Dedifferentiated amniotic fluid mesenchymal stem cell (primary cell): Measurements from ENCODE around the gene CEP95.

Experiments used
- DNase-seq: peaks from one replicate; pipeline ENCODE4 v3.0.0-alpha.2; 2016; ENCODE audit errors: extremely low spot score

CEP95 gene

DNA sequence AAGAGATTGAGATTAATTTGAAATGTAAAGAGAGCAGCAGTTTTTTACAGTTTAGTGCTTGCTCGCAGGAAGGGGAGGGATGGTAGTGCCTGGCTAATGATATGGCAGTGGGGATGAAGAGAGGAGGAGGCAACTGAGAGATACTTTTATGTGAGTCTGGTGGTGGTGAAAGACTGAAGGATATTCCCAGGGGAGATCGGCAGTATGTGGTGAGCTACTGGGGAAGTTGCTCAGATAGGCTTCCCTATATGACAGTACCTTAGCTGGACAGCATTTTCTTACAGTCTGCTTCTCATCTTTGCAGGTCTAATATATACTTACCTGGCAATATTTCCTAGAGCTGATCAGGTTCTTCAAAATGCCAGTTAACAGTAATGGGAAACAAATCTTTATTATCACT is 8.6 kb downstream of the CEP95 start:
- no peak for DNase-seq

GRCh38 chr17:64515829-64516228 is 9.1 kb downstream of the CEP95 start:
- DNase-seq, result no peak

GRCh38 chr17:64519601-64520000 is 12.8 kb downstream of the CEP95 start:
- DNase-seq, result no peak

DNA sequence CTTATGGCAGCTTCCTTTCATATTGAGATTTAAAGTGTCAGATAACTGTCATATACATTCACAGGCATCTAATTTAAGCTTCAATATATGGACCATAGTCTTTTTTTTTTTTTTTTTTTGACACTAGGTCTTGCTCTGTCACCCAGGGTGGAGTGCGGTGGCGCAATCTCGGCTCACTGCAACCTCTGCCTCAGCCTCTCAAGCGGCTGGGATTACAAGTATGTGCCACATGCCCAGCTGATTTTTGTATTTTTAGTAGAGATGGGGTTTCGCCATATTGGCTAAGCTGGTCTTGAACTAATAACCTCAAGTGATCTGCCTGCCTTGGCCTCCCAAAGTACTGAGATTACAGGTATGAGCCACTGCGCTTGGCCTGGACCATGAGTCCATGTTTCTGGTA is 13.6 kb downstream of the CEP95 start:
- DNase-seq, result no peak

- no peak for DNase-seq
These were observed 21.1 kb downstream of the CEP95 start for GRCh38 chr17:64527914-64528313.

- DNase-seq, result no peak
These were observed 22.4 kb downstream of the CEP95 start for GRCh38 chr17:64529221-64529620.

GRCh38 chr17:64531955-64532371 is 25.2 kb downstream of the CEP95 start:
- no peak for DNase-seq

DNA sequence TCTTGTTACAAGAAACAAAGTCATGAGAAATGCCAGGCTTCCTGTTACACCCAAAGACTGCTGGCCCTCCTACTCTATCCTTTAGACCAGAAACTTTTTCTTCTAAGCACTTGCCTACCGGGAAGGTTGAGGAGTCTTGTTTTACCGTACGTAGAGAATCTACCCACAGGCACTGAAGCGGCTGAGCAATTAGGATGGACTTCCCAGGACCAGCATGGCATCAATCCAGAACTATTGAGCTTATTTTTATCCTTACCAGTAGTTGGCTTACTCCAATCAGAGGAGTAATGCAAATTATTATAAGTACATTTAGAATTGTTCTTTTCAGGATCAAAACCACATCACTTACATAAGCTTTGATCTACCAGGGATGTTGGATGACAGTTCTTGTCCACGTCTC is 25.6 kb downstream of the CEP95 start:
- no peak for DNase-seq

DNA sequence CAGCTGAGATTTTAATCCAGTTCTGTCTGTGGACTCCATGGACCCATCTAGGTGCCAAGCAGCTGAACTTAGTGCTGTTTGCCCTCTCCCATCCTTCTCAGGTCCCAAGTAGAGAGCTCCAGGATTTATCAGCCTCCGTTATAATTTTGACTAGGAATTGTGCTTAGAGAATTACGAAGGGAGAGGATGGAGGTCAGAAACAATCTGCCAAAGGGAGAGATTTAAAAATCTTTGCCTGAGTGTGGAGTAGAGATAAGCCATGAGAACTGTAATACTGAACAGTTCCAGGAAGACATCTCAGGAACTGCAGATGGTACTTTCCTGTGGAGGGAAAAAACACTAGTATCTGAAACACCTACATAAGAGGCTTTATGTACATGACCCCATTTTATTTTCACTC is 27.0 kb downstream of the CEP95 start:
- no peak for DNase-seq

DNA sequence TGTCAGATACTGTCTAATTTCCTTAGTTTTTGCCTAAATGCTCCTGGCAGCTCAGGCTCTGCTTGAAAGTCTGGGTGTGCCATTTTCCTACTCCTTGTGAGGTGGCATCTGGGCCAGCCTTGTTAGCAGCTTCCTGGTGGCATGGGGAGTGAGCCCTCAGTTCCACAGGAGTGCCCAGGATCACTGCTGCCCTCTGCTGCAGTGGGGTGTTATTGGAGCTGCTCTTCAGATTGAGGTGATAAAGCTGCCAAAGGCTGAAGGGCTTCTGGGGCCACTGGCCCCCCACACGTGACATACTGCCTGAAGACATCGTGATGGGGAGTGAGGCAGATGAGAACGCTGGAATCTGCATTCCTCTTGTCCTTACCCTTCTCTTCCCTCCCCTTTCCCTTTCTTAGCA is 27.4 kb downstream of the CEP95 start:
- DNase-seq, result no peak

DNA sequence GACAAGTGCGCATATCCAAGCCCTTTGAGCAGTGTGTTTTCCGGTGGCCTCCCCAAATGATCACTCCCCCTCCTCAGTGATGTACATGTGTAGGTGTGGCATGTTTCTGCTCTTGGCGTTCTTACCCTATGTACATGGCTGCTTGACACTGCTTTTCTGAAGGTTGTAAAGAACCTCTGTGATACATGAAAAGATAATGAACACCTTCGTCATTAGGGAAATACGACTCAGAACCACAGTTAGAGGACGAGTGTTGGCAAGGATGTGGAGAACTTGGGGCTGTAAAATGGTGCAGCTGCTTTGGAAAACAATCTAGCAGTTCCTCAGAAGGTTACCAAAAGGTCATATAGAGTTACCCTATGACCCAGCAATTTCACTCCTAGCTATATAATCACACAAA is 28.6 kb downstream of the CEP95 start:
- no peak for DNase-seq

GRCh38 chr17:64536913-64537312 is 30.1 kb downstream of the CEP95 start:
- no peak for DNase-seq

- no peak for DNase-seq
These were observed 30.7 kb downstream of the CEP95 start for GRCh38 chr17:64537488-64537887.

GRCh38 chr17:64538508-64539130 is 31.8 kb downstream of the CEP95 start:
- DNase-seq, result no peak

DNA sequence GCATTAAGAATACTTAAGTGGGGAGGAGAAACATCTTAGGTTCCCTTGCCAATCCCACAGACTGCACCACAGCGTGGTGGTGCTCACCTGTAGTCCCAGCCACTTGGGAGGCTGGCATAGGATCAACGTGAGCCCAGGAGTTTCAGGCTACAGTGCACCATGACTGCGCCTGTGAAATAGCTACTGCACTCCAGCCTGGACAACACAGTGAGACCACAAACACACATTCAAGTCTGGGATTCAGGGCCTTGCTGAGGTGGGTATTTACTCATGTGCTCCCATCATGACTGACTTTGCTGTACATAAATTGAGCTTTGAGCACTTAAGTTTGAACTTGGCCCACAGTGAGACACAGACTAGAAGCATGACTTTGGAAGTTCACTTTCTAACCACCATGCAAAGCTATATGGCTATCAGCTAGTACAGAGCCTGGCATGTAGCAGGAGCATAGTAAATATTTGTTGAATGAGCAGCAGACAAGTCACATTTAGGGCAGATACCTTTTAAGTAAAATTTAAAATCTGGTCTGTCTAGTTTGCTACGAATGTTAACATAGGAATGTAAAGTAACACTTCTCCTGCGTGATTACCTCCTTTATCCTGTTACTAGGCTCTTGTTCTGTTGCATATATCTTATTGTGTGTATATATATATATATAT is 33.5 kb downstream of the CEP95 start:
- DNase-seq, result no peak

GRCh38 chr17:64544742-64545141 is 38.0 kb downstream of the CEP95 start:
- no peak for DNase-seq

- no peak for DNase-seq
These were observed 39.9 kb downstream of the CEP95 start for GRCh38 chr17:64546716-64547115.

DNA sequence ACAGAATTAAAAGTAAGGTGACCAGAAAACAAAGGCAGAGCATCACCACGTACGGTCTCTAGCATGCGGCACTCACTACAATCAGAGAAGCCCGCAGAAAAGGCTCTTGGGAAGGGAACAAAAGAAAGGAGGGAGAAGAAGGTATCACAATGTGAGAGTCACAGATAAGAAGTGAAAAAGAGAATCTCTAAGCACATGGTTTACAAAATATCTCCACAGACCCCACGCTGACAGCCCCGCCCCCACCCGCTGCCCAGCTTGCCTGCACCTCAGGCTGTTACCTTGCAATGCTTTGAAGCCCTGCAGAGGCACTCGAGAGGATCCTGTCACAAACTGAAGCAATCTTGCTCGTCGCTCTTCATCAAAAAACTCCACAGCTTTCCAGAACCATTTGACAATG is 40.5 kb downstream of the CEP95 start:
- no peak for DNase-seq

DNA sequence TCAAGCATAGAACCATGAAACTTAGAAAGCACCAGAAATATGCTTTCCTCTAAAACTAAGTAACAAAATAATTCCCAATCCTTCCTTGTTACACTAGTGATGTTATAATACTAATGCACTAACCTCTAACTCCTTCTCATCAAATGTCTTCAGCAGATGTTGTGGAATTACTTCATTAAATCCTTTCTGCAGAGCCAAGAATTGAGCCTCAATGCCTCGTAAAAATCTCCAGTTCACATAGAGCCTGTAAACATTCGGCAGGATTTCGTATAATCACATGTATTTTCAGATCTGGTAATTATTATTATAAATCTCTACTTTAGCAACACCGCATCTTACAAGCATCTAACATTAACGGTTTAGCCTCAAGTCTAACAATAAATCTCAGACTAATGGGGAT is 44.7 kb downstream of the CEP95 start:
- DNase-seq, result no peak

DNA sequence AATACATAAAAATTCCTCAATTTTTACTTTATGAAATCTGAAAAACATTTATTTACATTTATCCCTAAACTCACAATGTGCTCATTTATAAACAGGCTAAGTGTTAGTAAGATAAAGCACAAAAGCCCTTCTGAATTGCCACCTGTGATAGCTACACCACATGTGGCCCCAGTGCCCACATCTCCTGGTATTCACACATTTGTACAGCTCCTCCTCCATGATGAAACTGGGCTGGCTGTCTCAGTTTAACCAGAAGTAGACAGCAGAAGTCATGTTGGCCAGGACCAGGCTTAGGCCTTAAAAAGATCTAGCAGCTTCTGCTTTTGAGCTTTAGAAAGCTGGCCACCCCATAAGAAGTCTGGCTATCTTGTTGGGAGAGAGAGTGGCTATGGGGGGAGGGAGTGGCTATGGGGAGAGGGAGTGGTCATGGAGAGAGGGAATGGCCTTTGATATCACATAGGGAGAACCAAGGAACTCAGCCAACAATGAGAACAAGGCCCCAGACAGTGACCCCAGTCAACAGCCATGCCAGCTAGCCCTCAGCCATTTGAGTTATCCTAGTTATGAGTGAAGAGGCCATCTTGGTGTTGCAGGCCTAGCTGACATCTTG is 47.4 kb downstream of the CEP95 start:
- DNase-seq, result no peak

DNA sequence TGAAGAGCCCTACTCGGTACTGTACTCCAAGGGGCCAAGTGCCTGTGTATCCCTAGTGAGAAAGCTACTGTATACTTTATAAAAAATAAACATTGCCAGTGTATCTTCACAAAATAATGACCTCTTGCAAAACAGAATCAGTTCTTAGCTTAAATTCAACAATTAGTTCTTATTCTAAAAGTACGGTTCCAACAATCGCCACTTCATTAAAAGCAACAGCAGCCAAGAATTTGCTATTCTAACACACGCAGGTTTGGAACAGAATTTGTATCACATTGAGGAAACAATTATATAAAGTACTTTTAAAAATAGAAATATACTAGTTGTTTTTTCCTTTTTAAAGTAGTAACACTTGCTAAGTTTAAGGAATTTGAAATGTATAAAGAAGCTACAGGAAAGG is 48.5 kb downstream of the CEP95 start:
- no peak for DNase-seq

DNA sequence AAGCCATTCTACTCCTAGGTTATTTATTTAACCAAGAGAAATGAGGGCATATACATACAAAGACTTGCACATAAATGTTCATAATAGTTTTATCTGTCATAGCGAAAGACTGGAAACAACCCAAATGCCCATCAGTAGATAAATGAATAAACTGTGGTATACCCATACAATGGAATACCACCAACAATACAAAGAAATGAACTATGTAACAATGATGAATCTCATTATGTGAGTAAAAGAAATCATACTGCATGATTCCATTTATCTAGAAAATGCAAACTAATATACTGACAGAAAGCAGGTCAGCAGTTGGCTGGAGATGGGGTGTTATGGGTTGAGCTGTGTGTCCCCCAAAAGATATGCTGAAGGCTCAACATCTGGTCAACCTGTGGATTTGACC is 57.3 kb downstream of the CEP95 start:
- DNase-seq, result no peak

DNA sequence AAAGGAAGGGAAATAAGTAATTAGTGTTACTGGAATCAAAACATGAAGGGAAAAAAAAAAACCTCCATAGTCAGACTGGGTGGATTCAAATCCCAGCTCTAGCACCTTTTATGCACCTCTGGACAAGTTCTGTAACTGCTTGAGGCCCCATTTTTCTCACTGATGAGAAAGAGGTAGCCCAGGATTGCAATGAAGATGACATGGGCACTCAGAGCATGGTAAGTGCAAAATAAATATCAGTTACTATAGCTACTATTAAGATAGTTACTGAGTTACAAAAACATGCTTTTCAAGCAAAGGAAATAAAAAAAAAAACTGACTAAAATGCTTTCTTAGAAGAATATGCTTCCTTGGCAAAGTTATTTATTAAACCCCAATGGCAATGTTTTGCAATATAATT is 58.8 kb downstream of the CEP95 start:
- no peak for DNase-seq

DNA sequence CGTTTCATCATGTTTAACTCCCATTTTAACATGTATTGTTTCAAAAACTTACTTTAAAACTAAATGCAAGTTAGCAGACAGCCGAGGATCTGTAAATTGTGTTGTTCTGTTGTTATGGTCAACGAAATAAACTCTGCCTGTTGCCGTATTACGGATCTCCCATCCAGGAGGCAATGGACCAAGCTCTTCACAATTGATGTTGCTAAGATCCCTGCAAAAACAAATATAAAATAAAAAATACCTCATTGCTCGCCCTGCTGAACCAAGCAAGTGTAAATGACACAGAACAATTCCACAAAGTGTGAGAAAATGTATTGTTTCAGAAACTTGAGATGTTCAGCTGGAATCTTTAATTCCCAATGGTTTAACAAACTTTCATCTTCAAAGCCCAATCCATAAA is 65.0 kb downstream of the CEP95 start:
- no peak for DNase-seq
